HL-60 (cell line): ENCODE results near the gene FARP1.

Experiments used
- DNase-seq, 2 experiments: peaks; one replicate each; pipeline ENCODE4 v3.0.0-alpha.2; 2010 to 2020; ENCODE audit warnings: low read depth in 1 of 2, low spot score in 1 of 2
- H3K27ac ChIP-seq: fragments of 250-450 bp; sonication (Bioruptor Pico); replicated peaks from 2 replicates; pipeline ENCODE4 v1.5.1; 2020; ENCODE audit warnings: mild to moderate bottlenecking, moderate library complexity
- H3K27me3 ChIP-seq: fragments of 250-450 bp; sonication (Bioruptor Pico); 2 replicates; pipeline ENCODE4 v1.5.1; 2021; ENCODE audit warnings: mild to moderate bottlenecking, moderate library complexity; ENCODE audit not compliant: insufficient read depth, poor library complexity, severe bottlenecking
- H3K4me3 ChIP-seq: replicated peaks from 2 replicates; pipeline ENCODE4 v1.5.1; 2011; ENCODE audit warnings: mild to moderate bottlenecking, control low read depth, low read length; ENCODE audit not compliant: insufficient read depth
- CTCF ChIP-seq: IDR thresholded peaks from one replicate; pipeline ENCODE4 v1.5.1; 2011; ENCODE audit warnings: low read length, control low read depth, inconsistent platforms; ENCODE audit not compliant: insufficient read depth
- GABPA ChIP-seq: IDR thresholded peaks from 2 replicates; pipeline ENCODE4 v1.6.1; 2012; ENCODE audit warnings: low read depth
- POLR2AphosphoS5 ChIP-seq: IDR thresholded peaks from 2 replicates; pipeline ENCODE4 v1.6.1; 2012; ENCODE audit warnings: low read depth
- REST ChIP-seq: IDR thresholded peaks from 2 replicates; pipeline ENCODE4 v1.6.1; 2012; ENCODE audit warnings: low read depth; ENCODE audit not compliant: insufficient replicate concordance
- SPI1 ChIP-seq: IDR thresholded peaks from 2 replicates; pipeline ENCODE4 v1.6.1; 2012; ENCODE audit warnings: low read depth, mild to moderate bottlenecking, borderline replicate concordance

The FARP1 gene

GRCh38 chr13:98419786-98420553 lies 277.1 kb downstream of the FARP1 start:
- TF ChIP-seq REST (no peak), CTCF (no peak), SPI1 (no peak), GABPA (no peak), POLR2AphosphoS5 (no peak)
- Histone ChIP-seq H3K27ac (no peak overlapping the region), H3K4me3 (no peak overlapping the region), H3K27me3 (peaks cover 3% of the 10 kb centered on the region)
- no peak for DNase-seq

GRCh38 chr13:98420554-98421175 lies 277.8 kb downstream of the FARP1 start:
- no peak for TF ChIP-seq CTCF
- no peak for TF ChIP-seq GABPA
- no peak for TF ChIP-seq REST
- Histone ChIP-seq H3K4me3 (no peak overlapping the region), H3K27me3 (peaks cover 3% of the 10 kb centered on the region), H3K27ac (no peak overlapping the region)
- DNase-seq: no peak

- TF ChIP-seq GABPA: no peak
- TF ChIP-seq SPI1: no peak
- TF ChIP-seq REST: no peak
- TF ChIP-seq CTCF: no peak
- no peak for TF ChIP-seq POLR2AphosphoS5
- no peak overlapping the region for H3K27ac ChIP-seq
- no peak overlapping the region for H3K4me3 ChIP-seq
- peaks cover 3% of the 10 kb centered on the region for H3K27me3 ChIP-seq
- DNase-seq: no peak
Measured at GRCh38 chr13:98422046-98422445, 279.2 kb downstream of the FARP1 start.
